GM12872 (cell line): ENCODE data around the gene ZNF341.

Experiments used
- CTCF ChIP-seq: IDR thresholded peaks from 3 replicates; pipeline ENCODE4 v1.5.1; 2011; ENCODE audit warnings: low read depth, mild to moderate bottlenecking, low read length, moderate library complexity; ENCODE audit not compliant: insufficient read depth

ZNF341 gene

GRCh38 chr20:33687993-33688937, 43.5 kb upstream of the ZNF341 start:
- no peak for TF ChIP-seq CTCF

- TF ChIP-seq CTCF: no peak
These were observed 42.8 kb upstream of the ZNF341 start for GRCh38 chr20:33688938-33689424.

- TF ChIP-seq CTCF: no peak
These were observed 42.3 kb upstream of the ZNF341 start for GRCh38 chr20:33689493-33689892.

- no peak for TF ChIP-seq CTCF
These were observed 41.8 kb upstream of the ZNF341 start for GRCh38 chr20:33689973-33690372.

- no peak for TF ChIP-seq CTCF
These were observed 38.5 kb upstream of the ZNF341 start for GRCh38 chr20:33693289-33693688.

GRCh38 chr20:33693741-33694638, 37.8 kb upstream of the ZNF341 start:
- TF ChIP-seq CTCF: no peak

GRCh38 chr20:33694639-33695012, 37.2 kb upstream of the ZNF341 start:
- TF ChIP-seq CTCF: no peak
